Measurements from ENCODE around the gene ASB2.

DNA sequence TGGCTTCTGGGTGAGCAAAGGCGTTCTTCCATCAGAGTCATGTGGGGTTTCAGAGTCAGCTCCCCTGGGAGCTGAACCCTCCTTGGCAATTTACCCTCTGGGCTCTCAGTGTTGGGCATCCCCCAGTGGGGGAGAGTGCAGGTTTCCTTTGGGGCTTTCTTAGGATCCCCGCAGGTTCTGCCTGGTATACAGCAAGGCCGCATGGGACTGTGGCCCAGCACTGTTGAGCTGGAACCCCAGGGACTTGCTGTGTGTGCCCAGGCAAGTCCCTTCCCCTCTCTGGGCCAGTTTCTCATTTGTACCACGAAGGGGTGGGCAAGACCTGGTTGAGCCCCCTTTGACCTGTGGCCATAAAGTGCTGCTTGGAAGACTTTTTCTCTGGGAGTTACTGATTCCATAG lies 43.7 kb downstream of the ASB2 start:
- no peak for TF ChIP-seq ZNF274 (IDR thresholded peaks at IDR 0.05; ENCODE audit: low read depth, low read length)
- TF ChIP-seq SUZ12 (IDR thresholded peaks at IDR 0.05; ENCODE audit: extremely low read depth, insufficient read depth, insufficient read length): no peak
- no peak for TF ChIP-seq YY1 (IDR thresholded peaks at IDR 0.05; ENCODE audit: insufficient read depth, insufficient read length)

All from NT2/D1 (cell line).